Osteocyte (in vitro differentiated cells): ENCODE results near the gene TRNP1. TPM values are rescaled to one million over a fixed set of nuclear protein-coding genes. Genes with fewer than 3 reads are reported as not detected.

Experiments used
- DNase-seq: peaks from one replicate; pipeline ENCODE4 v3.0.0; 2021; ENCODE audit warnings: mixed read lengths; ENCODE audit not compliant: unreplicated experiment; ENCODE audit errors: extremely low spot score
- H3K27ac Mint-ChIP-seq: one replicate; pipeline ENCODE4 v1.8.0; 2021; ENCODE audit warnings: mild to moderate bottlenecking, mixed read lengths; ENCODE audit not compliant: unreplicated experiment
- H3K27me3 Mint-ChIP-seq: one replicate; pipeline ENCODE4 v1.8.0; 2021; ENCODE audit warnings: mixed read lengths; ENCODE audit not compliant: unreplicated experiment
- H3K36me3 Mint-ChIP-seq: one replicate; pipeline ENCODE4 v1.8.0; 2021; ENCODE audit warnings: mixed read lengths; ENCODE audit not compliant: unreplicated experiment
- H3K4me1 Mint-ChIP-seq: one replicate; pipeline ENCODE4 v1.8.0; 2021; ENCODE audit warnings: mixed read lengths; ENCODE audit not compliant: unreplicated experiment
- H3K4me3 Mint-ChIP-seq: one replicate; pipeline ENCODE4 v1.8.0; 2021; ENCODE audit warnings: mild to moderate bottlenecking, moderate library complexity, mixed read lengths; ENCODE audit not compliant: unreplicated experiment
- H3K9me3 Mint-ChIP-seq: one replicate; pipeline ENCODE4 v1.8.0; 2021; ENCODE audit warnings: mixed read lengths; ENCODE audit not compliant: unreplicated experiment
- total RNA-seq: library from RNA; stranded (reverse); gene quantifications from 2 replicates; pipeline ENCODE4 v1.2.1, GENCODE V29; 2021
- TF ChIP-seq, protein P1 (sequence below): fragments of 200-600 bp; sonication (generic); IDR thresholded peaks from 2 replicates; pipeline ENCODE4 v1.5.0; 2021; ENCODE audit warnings: antibody characterized with exemption, mild to moderate bottlenecking, moderate library complexity

The TRNP1 gene
- total RNA-seq, 1 donor from 2014 or later: 33.7 TPM

DNA sequence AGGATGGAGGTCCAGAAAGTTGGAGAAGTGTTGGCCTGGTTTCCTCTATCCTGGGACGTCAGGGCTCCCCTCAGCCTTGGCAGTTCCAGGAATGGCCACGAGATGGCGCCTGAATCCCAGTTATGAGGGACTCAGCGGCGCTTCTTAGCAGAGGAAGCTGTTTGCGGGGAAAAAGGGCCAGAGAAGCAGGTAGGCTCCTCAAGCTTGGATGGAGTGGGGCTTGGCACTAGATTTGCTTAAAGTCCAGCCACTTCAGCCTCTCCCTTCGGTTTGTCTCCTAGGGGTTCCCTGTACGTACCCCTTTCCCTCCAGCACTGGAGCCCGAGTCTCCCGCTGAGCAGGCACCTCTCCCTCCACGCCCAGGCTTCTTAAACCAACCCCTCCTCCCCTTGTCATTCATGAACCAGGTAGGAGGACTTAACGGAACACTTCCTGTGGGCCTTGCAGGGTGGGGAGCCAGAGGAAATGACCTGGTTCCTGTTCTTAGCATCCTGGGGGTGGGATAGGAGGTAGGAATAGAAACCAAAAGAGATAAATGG is 51.2 kb downstream of the TRNP1 start:
- Mint-ChIP-seq H3K9me3 (no peaks in the 10 kb centered on the region), H3K4me3 (no peak overlapping the region), H3K4me1 (peaks cover 16% of the 10 kb centered on the region), H3K27me3 (no peaks in the 10 kb centered on the region), H3K27ac (no peak overlapping the region), H3K36me3 (no peaks in the 10 kb centered on the region)
- TF ChIP-seq, protein P1, sequence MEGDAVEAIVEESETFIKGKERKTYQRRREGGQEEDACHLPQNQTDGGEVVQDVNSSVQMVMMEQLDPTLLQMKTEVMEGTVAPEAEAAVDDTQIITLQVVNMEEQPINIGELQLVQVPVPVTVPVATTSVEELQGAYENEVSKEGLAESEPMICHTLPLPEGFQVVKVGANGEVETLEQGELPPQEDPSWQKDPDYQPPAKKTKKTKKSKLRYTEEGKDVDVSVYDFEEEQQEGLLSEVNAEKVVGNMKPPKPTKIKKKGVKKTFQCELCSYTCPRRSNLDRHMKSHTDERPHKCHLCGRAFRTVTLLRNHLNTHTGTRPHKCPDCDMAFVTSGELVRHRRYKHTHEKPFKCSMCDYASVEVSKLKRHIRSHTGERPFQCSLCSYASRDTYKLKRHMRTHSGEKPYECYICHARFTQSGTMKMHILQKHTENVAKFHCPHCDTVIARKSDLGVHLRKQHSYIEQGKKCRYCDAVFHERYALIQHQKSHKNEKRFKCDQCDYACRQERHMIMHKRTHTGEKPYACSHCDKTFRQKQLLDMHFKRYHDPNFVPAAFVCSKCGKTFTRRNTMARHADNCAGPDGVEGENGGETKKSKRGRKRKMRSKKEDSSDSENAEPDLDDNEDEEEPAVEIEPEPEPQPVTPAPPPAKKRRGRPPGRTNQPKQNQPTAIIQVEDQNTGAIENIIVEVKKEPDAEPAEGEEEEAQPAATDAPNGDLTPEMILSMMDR: peak; percentile 96
- DNase-seq: peak; percentile 95

DNA sequence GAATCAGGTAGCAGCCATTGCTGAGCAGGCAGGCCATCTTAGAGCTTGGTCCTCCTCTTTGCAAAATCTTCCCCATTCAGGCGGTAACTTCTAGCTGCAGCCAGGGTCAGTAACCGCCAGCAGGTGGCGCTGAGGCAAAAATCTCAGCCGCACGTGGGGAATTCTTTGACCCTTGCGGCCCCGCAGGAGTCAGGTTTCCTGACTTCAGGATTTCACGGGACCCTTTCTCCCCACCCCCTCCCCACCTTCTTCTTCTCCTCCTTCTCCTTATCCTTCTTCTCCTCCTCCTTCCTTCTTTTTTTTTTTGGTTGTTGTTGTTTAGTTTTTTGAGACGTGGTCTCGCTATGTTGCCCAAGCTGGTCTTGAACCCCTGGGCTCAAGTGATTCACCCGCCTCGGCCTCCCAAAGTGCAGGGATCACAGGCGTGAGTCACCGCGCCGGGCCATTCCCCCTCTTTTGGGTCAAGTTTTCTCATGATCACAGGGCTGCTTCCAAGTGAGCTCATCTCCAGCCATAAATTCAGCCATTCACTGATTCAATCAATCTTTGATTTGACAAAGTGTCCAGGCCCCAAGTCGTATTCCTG is 52.6 kb downstream of the TRNP1 start:
- Mint-ChIP-seq H3K4me1 (peaks cover 16% of the 10 kb centered on the region), H3K27ac (no peak overlapping the region), H3K27me3 (no peaks in the 10 kb centered on the region), H3K4me3 (no peak overlapping the region), H3K9me3 (no peaks in the 10 kb centered on the region), H3K36me3 (no peaks in the 10 kb centered on the region)
- peak; percentile 87 for DNase-seq
- TF ChIP-seq, protein P1: peak; percentile 93

DNA sequence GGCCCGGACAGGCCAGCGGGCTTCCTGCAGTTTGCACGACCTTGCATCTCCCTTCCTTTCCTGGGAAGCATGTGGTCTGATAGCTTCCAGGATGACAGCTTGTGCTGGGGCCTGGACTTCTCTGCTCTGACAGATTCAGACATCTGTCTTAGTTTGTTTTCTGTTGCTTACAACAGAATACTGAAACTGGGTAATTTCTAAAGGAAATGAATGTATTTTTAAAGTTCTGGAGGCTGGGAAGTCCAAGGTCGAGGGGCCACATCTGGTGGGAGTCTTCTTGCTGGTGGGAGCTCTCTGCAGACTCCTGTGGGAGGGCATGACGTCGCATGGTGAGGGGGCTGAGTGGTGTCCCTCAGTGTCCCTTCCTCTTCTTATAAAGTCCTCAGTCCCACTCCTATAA is 54.4 kb downstream of the TRNP1 start:
- Mint-ChIP-seq H3K9me3 (no peaks in the 10 kb centered on the region), H3K27me3 (no peaks in the 10 kb centered on the region), H3K4me3 (no peak overlapping the region), H3K36me3 (no peaks in the 10 kb centered on the region), H3K4me1 (peaks cover 16% of the 10 kb centered on the region), H3K27ac (no peak overlapping the region)
- TF ChIP-seq, protein P1: no peak
- DNase-seq: no peak

DNA sequence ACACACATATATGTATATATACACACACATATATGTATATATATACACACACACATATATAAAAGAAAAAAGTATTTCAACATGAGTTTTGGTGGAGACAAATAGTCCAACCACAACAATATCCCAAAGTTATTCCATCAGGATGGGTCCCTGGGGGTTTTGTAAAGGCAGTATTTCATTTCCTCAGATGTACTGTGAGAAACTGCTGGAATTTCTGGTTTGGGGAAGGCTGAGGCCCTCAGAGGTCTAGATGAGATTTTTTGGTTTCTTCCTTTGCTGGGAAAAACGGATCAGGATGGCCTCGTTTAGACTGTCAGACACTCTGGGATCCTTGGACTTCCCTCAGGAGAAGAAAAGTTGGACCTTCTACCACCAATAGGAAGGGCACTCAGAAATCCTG is 55.6 kb downstream of the TRNP1 start:
- peaks cover 16% of the 10 kb centered on the region for H3K4me1 Mint-ChIP-seq
- no peak overlapping the region for H3K4me3 Mint-ChIP-seq
- TF ChIP-seq, protein P1: no peak
- no peak overlapping the region for H3K27ac Mint-ChIP-seq
- no peak for DNase-seq
- H3K27me3 Mint-ChIP-seq: no peaks in the 10 kb centered on the region
- H3K9me3 Mint-ChIP-seq: no peaks in the 10 kb centered on the region
- no peaks in the 10 kb centered on the region for H3K36me3 Mint-ChIP-seq

DNA sequence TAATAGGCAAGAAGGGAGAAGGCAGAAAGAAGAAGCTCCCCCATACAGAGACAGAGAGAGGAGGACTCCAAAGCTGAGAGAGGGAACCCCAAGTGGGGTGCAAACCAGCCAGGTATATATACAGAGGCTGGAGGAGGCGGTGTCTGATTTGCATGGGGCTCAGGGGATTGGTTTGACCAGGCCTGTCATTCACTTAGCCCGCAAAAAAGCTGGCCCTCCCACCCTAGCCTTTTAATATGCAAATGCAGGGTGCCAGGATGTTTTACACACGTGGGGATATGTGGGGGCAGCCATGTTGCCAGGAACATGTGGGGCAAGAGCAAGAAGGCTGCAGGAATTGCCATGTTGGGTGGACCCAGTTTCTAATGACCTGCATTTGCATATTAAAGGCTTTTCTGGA is 56.1 kb downstream of the TRNP1 start:
- H3K27ac Mint-ChIP-seq: no peak overlapping the region

More for the DNA sequence above, 56.1 kb downstream of the TRNP1 start:
- TF ChIP-seq, protein P1: no peak
- H3K9me3 Mint-ChIP-seq: no peaks in the 10 kb centered on the region
- H3K36me3 Mint-ChIP-seq: no peaks in the 10 kb centered on the region
- no peak for DNase-seq
- H3K4me3 Mint-ChIP-seq: no peak overlapping the region
- peaks cover 16% of the 10 kb centered on the region for H3K4me1 Mint-ChIP-seq
- H3K27me3 Mint-ChIP-seq: no peaks in the 10 kb centered on the region

Other genes with a start within 250 kb of the TRNP1 start
- gene PIGV, start 205.7 kb upstream of the TRNP1 start, total RNA-seq: 14.2 TPM in 2 replicates
- 19.8 and 24.2 TPM in 2 replicates for gene ZDHHC18, start 167.0 kb upstream of the TRNP1 start, total RNA-seq
- gene SFN, start 130.5 kb upstream of the TRNP1 start, total RNA-seq: not detected in 2 replicates
- 26.4 and 26.6 TPM in 2 replicates for gene GPN2, start 103.4 kb upstream of the TRNP1 start, total RNA-seq
- 19.9 and 20.4 TPM in 2 replicates for gene GPATCH3, start 93.2 kb upstream of the TRNP1 start, total RNA-seq
- not detected in 2 replicates for gene NR0B2, start 79.7 kb upstream of the TRNP1 start, total RNA-seq
- 51.0 and 54.3 TPM in 2 replicates for gene NUDC, start 71.9 kb upstream of the TRNP1 start, total RNA-seq
- not detected in 2 replicates for gene KDF1, start 33.2 kb upstream of the TRNP1 start, total RNA-seq
- gene TENT5B, start 19.2 kb downstream of the TRNP1 start, total RNA-seq: 6.8 and 7.9 TPM in 2 replicates
- gene SLC9A1, start 161.4 kb downstream of the TRNP1 start, total RNA-seq: 32.5 and 34.2 TPM in 2 replicates
- 50.4 and 52.0 TPM in 2 replicates for gene WDTC1, start 240.9 kb downstream of the TRNP1 start, total RNA-seq